Measurements from ENCODE around the gene DLX2. TPM values are rescaled to one million over a fixed set of nuclear protein-coding genes. Genes with fewer than 3 reads are reported as not detected.

Gene DLX2
- total RNA-seq, 2 donors from 2014 or later: 0.45 TPM; not detected in 1

DNA sequence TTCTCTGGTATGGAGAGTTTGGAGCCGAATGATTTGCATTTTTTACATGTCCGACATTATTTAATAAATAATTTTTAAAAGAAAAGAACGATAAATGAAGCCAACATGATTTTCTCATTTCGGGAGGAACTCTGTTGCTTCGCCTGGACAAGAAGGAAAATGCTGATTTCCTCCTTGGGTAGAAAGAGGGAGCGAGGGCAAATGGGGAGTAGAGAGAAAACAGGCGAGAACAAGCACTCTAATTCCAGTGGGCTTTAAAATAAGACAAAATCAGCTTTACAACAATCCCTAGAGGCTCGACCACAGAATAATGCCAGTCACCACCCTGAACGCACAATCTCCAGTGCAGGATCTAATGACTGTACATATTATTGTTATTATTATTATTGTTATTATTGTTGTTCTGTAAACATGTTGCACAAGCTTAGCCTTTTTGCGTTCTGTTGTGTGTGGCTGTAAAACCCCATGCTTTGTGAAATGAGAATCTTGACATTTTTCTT lies 13.6 kb downstream of the DLX2 start:
- TF ChIP-seq, protein P1, sequence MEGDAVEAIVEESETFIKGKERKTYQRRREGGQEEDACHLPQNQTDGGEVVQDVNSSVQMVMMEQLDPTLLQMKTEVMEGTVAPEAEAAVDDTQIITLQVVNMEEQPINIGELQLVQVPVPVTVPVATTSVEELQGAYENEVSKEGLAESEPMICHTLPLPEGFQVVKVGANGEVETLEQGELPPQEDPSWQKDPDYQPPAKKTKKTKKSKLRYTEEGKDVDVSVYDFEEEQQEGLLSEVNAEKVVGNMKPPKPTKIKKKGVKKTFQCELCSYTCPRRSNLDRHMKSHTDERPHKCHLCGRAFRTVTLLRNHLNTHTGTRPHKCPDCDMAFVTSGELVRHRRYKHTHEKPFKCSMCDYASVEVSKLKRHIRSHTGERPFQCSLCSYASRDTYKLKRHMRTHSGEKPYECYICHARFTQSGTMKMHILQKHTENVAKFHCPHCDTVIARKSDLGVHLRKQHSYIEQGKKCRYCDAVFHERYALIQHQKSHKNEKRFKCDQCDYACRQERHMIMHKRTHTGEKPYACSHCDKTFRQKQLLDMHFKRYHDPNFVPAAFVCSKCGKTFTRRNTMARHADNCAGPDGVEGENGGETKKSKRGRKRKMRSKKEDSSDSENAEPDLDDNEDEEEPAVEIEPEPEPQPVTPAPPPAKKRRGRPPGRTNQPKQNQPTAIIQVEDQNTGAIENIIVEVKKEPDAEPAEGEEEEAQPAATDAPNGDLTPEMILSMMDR (IDR thresholded peaks at IDR 0.05): no peak
- TF ChIP-seq POLR2AphosphoS5 (IDR thresholded peaks at IDR 0.05) (peak; percentile 3), POLR2A (IDR thresholded peaks at IDR 0.05) (no peak)
- H3K27ac ChIP-seq: no peak overlapping the region
- WGBS: 16% methylated on average over 10 of the region's 10 CpGs
- peaks cover 68% of the 10 kb centered on the region for H3K27me3 ChIP-seq (replicated peaks; ENCODE audit: insufficient read depth)
- peaks cover 5% of the 10 kb centered on the region for H3K4me1 ChIP-seq (replicated peaks)
- intact Hi-C loops (cut with DNase I): loop anchor here (5.0 kb wide), 1 partner anchor 92 kb away; the partner anchor contains the start of gene METAP1D
- DNase-seq (ENCODE audit: low spot score): no peak
- H3K9me3 ChIP-seq: no peaks in the 10 kb centered on the region
- H3K36me3 ChIP-seq: no peaks in the 10 kb centered on the region
- H3K4me3 ChIP-seq: no peak overlapping the region

DNA sequence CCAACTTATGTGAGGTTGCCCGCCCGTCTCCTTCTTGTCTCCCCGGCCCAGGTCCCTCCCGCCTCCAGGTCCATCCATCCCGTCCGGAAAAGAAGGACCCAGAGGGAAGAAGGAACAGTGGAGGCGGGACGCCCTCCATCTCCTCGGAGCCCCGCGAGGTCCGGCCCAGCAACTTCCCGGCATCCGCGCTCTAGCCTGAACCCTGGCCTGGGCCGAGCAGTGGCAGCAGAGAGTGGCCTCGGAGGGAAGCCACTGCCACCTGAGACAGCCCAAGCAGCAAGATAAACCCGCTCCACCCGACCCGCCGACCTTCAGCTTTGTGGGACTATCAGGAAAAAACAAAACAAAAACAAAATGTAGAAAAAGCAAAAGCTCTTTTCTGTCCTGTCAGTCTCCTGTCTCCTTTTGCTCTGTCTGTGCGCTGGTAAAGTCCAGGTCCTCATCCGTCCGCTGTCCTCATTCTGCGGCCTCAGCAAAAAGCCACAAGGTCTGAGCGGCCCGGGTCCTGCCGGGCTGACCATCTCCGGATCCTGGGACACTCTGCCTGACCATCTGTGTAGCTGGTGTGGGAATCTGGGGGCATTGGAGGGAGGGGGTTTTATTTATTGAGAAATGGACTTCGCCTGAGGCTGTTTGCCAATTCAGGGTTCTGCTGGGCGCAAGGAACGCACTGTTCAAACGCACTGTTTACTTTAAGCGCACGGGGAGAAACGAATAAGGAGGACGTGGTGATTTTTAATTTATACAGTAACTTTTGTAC lies 14.3 kb downstream of the DLX2 start:
- Histone ChIP-seq H3K27me3 (replicated peaks; ENCODE audit: insufficient read depth) (peaks cover 69% of the 10 kb centered on the region), H3K9me3 (no peaks in the 10 kb centered on the region), H3K4me1 (replicated peaks) (peaks cover 5% of the 10 kb centered on the region), H3K4me3 (no peak overlapping the region), H3K27ac (no peak overlapping the region), H3K36me3 (no peaks in the 10 kb centered on the region)
- no peak for DNase-seq (ENCODE audit: low spot score)
- TF ChIP-seq POLR2AphosphoS5 (IDR thresholded peaks at IDR 0.05) (peak; percentile 6), POLR2A (IDR thresholded peaks at IDR 0.05) (no peak)
- WGBS: 10% methylated on average over 37 of the region's 37 CpGs
- intact Hi-C loops (cut with DNase I): loop anchor here (5.0 kb wide), 1 partner anchor 91 kb away; the partner anchor contains the start of gene METAP1D

DNA sequence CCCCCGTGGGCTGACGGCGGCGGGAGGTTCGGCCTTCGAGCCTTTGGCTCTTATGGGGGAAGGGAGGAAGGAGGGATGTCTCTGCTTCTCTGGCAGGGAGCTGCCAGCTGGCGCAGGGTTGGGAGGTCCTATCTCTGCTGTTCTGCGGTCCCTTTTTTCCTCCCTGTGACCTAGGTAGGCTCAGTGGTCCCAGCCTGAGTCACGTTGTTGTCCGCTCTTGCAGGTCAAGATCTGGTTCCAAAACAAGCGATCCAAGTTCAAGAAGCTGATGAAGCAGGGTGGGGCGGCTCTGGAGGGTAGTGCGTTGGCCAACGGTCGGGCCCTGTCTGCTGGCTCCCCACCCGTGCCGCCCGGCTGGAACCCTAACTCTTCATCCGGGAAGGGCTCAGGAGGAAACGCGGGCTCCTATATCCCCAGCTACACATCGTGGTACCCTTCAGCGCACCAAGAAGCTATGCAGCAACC lies 14.9 kb downstream of the DLX2 start:
- H3K4me3 ChIP-seq: no peak overlapping the region
- no peak for TF ChIP-seq POLR2A (IDR thresholded peaks at IDR 0.05)
- no peak for TF ChIP-seq POLR2AphosphoS5 (IDR thresholded peaks at IDR 0.05)
- H3K9me3 ChIP-seq: no peaks in the 10 kb centered on the region
- no peaks in the 10 kb centered on the region for H3K36me3 ChIP-seq
- WGBS: 10% methylated on average over 23 of the region's 23 CpGs
- peaks cover 72% of the 10 kb centered on the region for H3K27me3 ChIP-seq (replicated peaks; ENCODE audit: insufficient read depth)
- H3K27ac ChIP-seq: no peak overlapping the region
- no peak for DNase-seq (ENCODE audit: low spot score)
- intact Hi-C loops (cut with DNase I): loop anchor here (5.0 kb wide), 1 partner anchor 91 kb away; the partner anchor contains the start of gene METAP1D
- H3K4me1 ChIP-seq (replicated peaks): peaks cover 5% of the 10 kb centered on the region

DNA sequence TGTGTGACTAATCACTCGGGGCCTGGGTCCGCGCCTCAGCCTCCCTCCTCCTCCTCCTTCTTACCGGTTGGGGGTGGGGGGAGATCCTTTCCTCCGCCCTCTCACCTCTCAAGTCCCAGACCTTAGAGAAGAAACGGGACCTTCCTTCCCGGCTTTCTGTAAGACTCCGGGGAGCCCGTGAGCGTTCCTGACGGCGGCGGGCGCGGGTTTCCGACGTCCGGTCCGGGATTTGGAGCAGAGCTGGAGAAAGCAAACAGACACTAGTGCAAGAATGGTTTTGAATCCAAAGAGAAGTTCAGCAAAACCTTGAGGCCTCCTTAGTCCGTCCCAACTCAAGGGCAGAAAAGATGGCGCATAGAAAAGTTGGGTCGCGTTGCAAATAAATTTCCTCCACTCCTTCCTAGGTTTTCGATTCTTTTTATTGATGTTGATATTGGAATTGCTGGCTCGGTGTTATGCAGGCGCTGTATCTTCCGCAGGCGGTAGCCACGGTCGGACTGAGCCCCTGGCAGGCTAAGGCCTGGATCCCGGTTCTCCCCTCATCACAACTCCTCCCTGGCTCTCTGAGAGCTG lies 15.4 kb downstream of the DLX2 start:
- Histone ChIP-seq H3K4me3 (no peak overlapping the region), H3K9me3 (no peaks in the 10 kb centered on the region), H3K36me3 (no peaks in the 10 kb centered on the region), H3K27me3 (replicated peaks; ENCODE audit: insufficient read depth) (peaks cover 72% of the 10 kb centered on the region), H3K4me1 (replicated peaks) (peaks cover 5% of the 10 kb centered on the region), H3K27ac (no peak overlapping the region)
- WGBS: 10% methylated on average over 31 of the region's 31 CpGs
- TF ChIP-seq POLR2AphosphoS5 (IDR thresholded peaks at IDR 0.05) (no peak), POLR2A (IDR thresholded peaks at IDR 0.05) (no peak)
- TF ChIP-seq, protein P1 (IDR thresholded peaks at IDR 0.05): no peak
- no peak for DNase-seq (ENCODE audit: low spot score)
- intact Hi-C loops (cut with DNase I): loop anchor here (5.0 kb wide), 1 partner anchor 90 kb away; the partner anchor contains the start of gene METAP1D

DNA sequence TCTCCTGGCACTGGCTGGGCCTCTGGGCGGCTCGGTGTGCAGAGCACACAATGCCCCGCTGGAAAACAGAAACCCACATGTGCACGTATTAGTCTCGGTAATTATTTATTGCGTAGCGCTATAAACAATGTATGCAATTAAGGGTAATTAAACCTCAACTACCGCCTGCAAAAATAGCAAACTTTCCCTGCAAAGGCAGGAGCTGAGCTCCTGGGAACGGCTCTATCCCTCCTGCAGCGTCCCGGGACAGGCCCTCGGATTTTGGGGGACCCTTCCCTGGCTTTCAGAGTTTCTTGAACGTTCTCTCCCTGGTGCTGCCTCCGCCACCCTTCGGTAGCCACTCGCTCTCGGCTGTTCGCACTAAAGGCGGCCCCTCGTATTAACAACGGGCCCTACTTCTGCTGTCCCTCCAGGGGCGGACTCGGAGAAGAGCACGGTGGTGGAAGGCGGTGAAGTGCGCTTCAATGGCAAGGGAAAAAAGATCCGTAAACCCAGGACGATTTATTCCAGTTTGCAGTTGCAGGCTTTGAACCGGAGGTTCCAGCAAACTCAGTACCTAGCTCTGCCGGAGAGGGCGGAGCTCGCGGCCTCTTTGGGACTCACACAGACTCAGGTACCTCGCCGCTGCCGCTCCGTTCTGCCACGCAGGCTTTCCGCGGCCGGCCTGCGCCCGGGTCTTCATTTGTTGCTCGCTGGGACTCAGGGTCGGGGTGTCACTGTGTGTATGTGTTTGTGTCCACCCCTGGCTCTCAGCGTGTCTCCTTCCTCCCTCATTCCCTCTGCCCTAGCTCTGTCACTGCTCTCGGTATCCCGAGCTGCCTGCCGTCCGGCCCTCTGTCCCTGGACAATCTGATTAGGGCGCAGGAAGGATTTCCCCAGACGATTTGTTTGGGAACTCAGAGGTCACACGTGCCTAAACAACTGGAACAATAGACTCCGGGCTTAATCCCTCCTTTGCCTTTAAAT lies 16.2 kb downstream of the DLX2 start:
- no peaks in the 10 kb centered on the region for H3K36me3 ChIP-seq
- DNase-seq (ENCODE audit: low spot score): no peak
- H3K4me3 ChIP-seq: no peak overlapping the region
- WGBS: 7% methylated on average over 54 of the region's 54 CpGs
- H3K9me3 ChIP-seq: no peaks in the 10 kb centered on the region
- intact Hi-C loops (cut with DNase I): loop anchor here (5.0 kb wide), 1 partner anchor 89 kb away; the partner anchor contains the start of gene METAP1D
- H3K27me3 ChIP-seq (replicated peaks; ENCODE audit: insufficient read depth): peaks cover 71% of the 10 kb centered on the region
- TF ChIP-seq, protein P1 (IDR thresholded peaks at IDR 0.05): no peak
- TF ChIP-seq POLR2AphosphoS5 (IDR thresholded peaks at IDR 0.05) (no peak), POLR2A (IDR thresholded peaks at IDR 0.05) (no peak)
- H3K27ac ChIP-seq: no peak overlapping the region
- H3K4me1 ChIP-seq (replicated peaks): peaks cover 5% of the 10 kb centered on the region
